ENCODE results near the gene COL27A1.

COL27A1 gene

DNA sequence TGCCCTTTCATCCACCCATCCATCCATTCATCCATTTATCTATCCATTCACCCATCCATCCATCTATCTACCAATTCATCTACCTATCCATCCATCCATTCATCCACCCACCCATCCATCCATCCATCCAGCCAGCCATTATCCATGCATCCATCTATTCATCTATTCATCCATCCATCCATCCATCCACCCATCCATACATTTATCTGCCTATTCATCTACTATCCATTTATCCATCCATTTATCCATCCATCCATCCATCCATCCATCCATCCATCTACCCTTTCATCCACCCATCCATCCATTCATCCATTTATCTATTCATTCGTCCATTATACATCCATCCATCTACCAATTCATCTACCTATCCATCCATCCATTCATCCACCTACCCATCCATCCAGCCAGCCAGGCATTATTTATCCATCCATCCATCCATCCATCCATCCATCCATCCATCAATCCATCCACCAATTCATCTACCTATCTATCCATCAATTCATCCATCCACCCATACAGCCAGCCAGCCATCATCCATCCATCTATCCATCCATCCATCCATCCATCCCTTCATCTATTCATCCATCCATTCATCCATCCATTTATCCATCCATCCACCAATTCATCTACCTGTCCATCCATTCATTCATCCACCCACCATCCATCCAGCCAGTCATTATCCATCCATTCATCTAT, 10.2 kb downstream of the COL27A1 start:
- H2AFZ ChIP-seq: no peak overlapping the region
- H3K4me1 ChIP-seq: no peaks in the 10 kb centered on the region
- no peaks in the 10 kb centered on the region for H3K79me2 ChIP-seq
- TF ChIP-seq, protein P1, sequence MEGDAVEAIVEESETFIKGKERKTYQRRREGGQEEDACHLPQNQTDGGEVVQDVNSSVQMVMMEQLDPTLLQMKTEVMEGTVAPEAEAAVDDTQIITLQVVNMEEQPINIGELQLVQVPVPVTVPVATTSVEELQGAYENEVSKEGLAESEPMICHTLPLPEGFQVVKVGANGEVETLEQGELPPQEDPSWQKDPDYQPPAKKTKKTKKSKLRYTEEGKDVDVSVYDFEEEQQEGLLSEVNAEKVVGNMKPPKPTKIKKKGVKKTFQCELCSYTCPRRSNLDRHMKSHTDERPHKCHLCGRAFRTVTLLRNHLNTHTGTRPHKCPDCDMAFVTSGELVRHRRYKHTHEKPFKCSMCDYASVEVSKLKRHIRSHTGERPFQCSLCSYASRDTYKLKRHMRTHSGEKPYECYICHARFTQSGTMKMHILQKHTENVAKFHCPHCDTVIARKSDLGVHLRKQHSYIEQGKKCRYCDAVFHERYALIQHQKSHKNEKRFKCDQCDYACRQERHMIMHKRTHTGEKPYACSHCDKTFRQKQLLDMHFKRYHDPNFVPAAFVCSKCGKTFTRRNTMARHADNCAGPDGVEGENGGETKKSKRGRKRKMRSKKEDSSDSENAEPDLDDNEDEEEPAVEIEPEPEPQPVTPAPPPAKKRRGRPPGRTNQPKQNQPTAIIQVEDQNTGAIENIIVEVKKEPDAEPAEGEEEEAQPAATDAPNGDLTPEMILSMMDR (IDR thresholded peaks at IDR 0.05): no peak
- no peak overlapping the region for H3K9ac ChIP-seq
- no peak overlapping the region for H3K27ac ChIP-seq
- no peak overlapping the region for H3K4me3 ChIP-seq (ENCODE audit: low read depth, low read length)
- H3K36me3 ChIP-seq (ENCODE audit: control insufficient read depth, insufficient read depth, low read length): no peaks in the 10 kb centered on the region
- H3K27me3 ChIP-seq (ENCODE audit: control insufficient read depth, insufficient read depth, low read length): no peaks in the 10 kb centered on the region
- no peak overlapping the region for H3K4me2 ChIP-seq (ENCODE audit: low read length)
- no peaks in the 10 kb centered on the region for H3K9me3 ChIP-seq (ENCODE audit: control insufficient read depth, low read length)

DNA sequence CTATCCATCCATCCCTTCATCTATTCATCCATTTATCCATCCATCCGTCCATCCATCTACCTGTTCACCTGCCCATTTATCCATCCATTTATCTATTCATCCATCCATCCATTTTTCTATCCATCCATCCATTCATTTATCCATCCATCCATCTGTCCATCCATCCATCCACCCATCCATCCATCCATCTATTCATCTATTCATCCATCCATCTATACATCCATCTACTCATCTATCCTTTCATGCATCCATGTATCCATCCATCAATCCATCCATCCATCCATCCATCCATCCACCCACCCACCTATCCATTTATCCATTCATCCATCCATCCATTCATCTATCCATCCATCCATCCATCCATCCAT, 10.8 kb downstream of the COL27A1 start:
- H3K36me3 ChIP-seq (ENCODE audit: control insufficient read depth, insufficient read depth, low read length): no peaks in the 10 kb centered on the region

DNA sequence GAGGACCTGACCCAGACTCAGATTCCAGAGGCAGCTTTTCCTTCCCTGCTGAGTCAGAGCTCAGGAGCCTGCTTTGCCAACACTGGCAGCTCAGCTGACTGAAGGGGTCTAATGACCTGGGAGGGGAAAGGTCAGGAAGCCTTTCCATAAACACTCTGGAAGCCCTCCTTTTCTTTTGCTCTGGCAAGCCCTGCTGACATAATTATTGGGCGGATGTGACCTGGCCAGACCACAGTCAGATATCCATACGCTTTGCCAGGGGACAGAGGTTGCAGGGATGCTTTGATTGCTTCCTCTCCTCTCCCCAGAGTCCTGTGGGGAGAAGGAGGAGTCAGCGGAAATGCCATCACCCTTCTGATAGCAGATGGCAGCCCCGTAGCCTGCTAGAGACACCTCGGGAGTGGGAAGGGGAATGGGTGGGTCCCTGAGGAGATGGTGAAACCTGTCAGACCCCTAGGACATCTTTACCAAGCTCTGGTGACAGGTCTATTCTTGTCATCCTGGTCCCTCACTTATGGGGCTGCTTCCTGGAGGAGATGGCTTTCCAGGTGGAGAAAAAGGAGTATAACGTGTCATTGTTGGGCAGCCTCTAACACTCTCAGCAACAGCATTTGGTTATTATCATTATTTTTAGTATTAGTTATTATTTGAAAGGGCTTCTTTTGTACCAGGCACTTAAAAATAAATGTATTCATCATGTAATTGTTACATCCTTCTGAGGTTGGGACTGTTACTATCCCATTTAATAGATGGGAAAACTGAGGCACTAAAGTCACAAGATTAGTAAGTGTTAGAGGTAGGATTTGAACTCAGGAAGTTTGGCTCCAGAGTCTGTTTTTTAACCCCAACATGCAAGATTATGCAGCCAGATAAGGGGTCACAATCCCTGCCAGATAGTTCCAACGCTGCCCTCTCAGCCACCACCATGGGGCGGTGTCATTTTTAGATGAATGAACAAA, 11.6 kb downstream of the COL27A1 start:
- no peaks in the 10 kb centered on the region for H3K79me2 ChIP-seq
- H3K9me3 ChIP-seq (ENCODE audit: control insufficient read depth, low read length): no peaks in the 10 kb centered on the region
- H2AFZ ChIP-seq: no peak overlapping the region
- H3K4me2 ChIP-seq (ENCODE audit: low read length): no peak overlapping the region
- TF ChIP-seq, protein P1 (IDR thresholded peaks at IDR 0.05): no peak
- no peak overlapping the region for H3K4me3 ChIP-seq (ENCODE audit: low read depth, low read length)
- H3K4me1 ChIP-seq: no peaks in the 10 kb centered on the region
- H3K27me3 ChIP-seq (ENCODE audit: control insufficient read depth, insufficient read depth, low read length): no peaks in the 10 kb centered on the region
- no peaks in the 10 kb centered on the region for H3K36me3 ChIP-seq (ENCODE audit: control insufficient read depth, insufficient read depth, low read length)
- H3K9ac ChIP-seq: no peak overlapping the region
- no peak overlapping the region for H3K27ac ChIP-seq

More for the DNA sequence above, 10.8 kb downstream of the COL27A1 start:
- Histone ChIP-seq H3K4me2 (ENCODE audit: low read length) (no peak overlapping the region), H3K4me3 (ENCODE audit: low read depth, low read length) (no peak overlapping the region), H3K79me2 (no peaks in the 10 kb centered on the region), H3K4me1 (no peaks in the 10 kb centered on the region), H3K27me3 (ENCODE audit: control insufficient read depth, insufficient read depth, low read length) (no peaks in the 10 kb centered on the region), H2AFZ (no peak overlapping the region), H3K27ac (no peak overlapping the region), H3K9ac (no peak overlapping the region), H3K9me3 (ENCODE audit: control insufficient read depth, low read length) (no peaks in the 10 kb centered on the region)
- TF ChIP-seq, protein P1 (IDR thresholded peaks at IDR 0.05): no peak

DNA sequence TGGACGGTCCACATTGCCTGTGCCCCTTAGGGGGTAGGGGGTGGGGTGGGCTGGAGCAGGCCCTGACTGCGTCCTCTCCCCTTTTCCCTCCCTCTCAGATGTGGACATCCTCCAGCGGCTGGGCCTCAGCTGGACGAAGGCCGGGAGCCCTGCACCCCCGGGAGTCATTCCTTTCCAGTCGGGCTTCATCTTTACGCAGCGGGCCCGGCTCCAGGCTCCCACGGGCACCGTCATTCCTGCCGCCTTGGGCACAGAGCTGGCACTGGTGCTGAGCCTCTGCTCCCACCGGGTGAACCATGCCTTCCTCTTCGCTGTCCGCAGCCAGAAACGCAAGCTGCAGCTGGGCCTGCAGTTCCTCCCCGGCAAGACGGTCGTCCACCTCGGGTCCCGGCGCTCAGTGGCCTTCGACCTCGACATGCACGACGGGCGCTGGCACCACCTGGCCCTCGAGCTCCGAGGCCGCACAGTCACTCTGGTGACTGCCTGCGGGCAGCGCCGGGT, 12.3 kb downstream of the COL27A1 start:
- H3K4me2 ChIP-seq (ENCODE audit: low read length): no peak overlapping the region
- no peak overlapping the region for H3K27ac ChIP-seq
- H3K27me3 ChIP-seq (ENCODE audit: control insufficient read depth, insufficient read depth, low read length): no peaks in the 10 kb centered on the region
- H3K9ac ChIP-seq: no peak overlapping the region
- no peak overlapping the region for H3K4me3 ChIP-seq (ENCODE audit: low read depth, low read length)
- no peaks in the 10 kb centered on the region for H3K79me2 ChIP-seq
- H3K36me3 ChIP-seq (ENCODE audit: control insufficient read depth, insufficient read depth, low read length): no peaks in the 10 kb centered on the region
- no peak overlapping the region for H2AFZ ChIP-seq
- H3K4me1 ChIP-seq: no peaks in the 10 kb centered on the region
- TF ChIP-seq, protein P1 (IDR thresholded peaks at IDR 0.05): no peak
- no peaks in the 10 kb centered on the region for H3K9me3 ChIP-seq (ENCODE audit: control insufficient read depth, low read length)

Measured in parathyroid adenoma (tissue), 2 donors.